SJCRH30 (cell line): Measurements from ENCODE around the gene CIDEA. TPM values are rescaled to one million over a fixed set of nuclear protein-coding genes. Genes with fewer than 3 reads are reported as not detected.

Experiments
- DNase-seq, 2 experiments: peaks; one replicate each; pipeline ENCODE4 v3.0.0-alpha.2; 2015 to 2020
- H3K27ac ChIP-seq: fragments of 250-450 bp; sonication (Bioruptor Pico); 2 replicates; pipeline ENCODE4 v1.5.1; 2020; ENCODE audit warnings: mild to moderate bottlenecking, moderate library complexity
- H3K27me3 ChIP-seq: fragments of 250-450 bp; sonication (Bioruptor Pico); 2 replicates; pipeline ENCODE4 v1.5.1; 2020; ENCODE audit warnings: mild to moderate bottlenecking, moderate library complexity
- H3K36me3 ChIP-seq: fragments of 250-450 bp; sonication (Bioruptor Pico); 2 replicates; pipeline ENCODE4 v1.5.1; 2020; ENCODE audit warnings: mild to moderate bottlenecking, moderate library complexity
- H3K4me1 ChIP-seq: fragments of 250-450 bp; sonication (Bioruptor Pico); 2 replicates; pipeline ENCODE4 v1.5.1; 2020; ENCODE audit warnings: mild to moderate bottlenecking, moderate library complexity
- H3K4me3 ChIP-seq: fragments of 250-450 bp; sonication (Bioruptor Pico); 2 replicates; pipeline ENCODE4 v1.5.1; 2020; ENCODE audit warnings: mild to moderate bottlenecking, moderate library complexity
- H3K9me3 ChIP-seq: fragments of 250-450 bp; sonication (Bioruptor Pico); replicated peaks from 2 replicates; pipeline ENCODE4 v1.5.1; 2020; ENCODE audit warnings: mild to moderate bottlenecking, moderate library complexity
- total RNA-seq: library from RNA; depleted of rRNA; stranded (reverse); fragments of >200 nt; shearing (Covaris generic); gene quantifications from 2 replicates; pipeline ENCODE4 v1.2.3, GENCODE V29; 2014

CIDEA gene
- total RNA-seq, 1 experiment from 2014 or later, result not detected

DNA sequence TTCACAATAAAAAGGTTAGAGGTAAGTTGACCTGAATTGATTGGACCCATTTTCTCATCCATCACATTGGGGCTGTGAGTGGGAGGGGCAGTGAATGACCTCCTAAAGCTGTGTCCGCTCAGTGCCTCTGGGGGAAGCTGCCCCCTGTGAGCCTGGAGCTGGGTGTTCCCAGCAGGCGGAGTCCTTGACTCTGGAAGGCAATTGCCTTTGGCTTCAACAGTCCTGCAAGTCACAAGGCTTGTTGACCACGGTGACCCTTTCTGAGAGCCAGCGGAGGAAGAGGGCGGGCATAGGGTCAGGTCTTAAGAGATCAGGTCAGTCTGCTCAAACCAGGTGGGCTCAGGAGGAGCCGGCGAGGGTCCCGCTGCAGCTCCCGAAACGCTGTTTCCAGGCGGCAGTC lies 1.1 kb upstream of the CIDEA start:
- H3K36me3 ChIP-seq, result no peaks in the 10 kb centered on the region
- H3K4me1 ChIP-seq, result no peaks in the 10 kb centered on the region
- no peaks in the 10 kb centered on the region for H3K9me3 ChIP-seq
- H3K4me3 ChIP-seq, result no peak overlapping the region
- DNase-seq, result no peak
- no peak overlapping the region for H3K27ac ChIP-seq
- no peaks in the 10 kb centered on the region for H3K27me3 ChIP-seq

DNA sequence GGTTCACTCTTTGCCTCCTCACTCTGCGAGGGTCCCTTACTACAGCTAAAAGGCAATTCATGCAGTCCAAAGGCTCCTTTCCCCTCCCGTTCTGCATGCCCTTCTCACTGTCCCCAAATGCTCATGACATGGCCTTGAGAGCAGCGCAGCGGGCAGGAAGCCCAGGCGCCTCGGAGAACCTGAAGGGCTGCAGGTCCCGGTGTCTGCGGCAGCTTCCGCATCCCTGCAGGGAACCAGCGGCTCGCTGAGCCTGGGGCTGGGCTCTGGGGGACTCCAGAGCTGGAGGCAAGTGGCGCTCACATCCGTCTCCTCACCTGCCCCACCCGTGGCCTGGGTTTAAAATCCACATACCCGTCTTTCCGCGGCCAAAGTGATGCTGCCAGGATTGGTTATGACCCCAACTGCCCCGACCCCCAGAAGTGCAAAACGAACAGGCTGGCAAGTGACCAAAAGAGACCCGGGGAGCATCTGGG lies 462 bp upstream of the CIDEA start:
- Histone ChIP-seq H3K4me1 (no peaks in the 10 kb centered on the region), H3K27me3 (no peaks in the 10 kb centered on the region), H3K27ac (no peak overlapping the region), H3K9me3 (no peaks in the 10 kb centered on the region), H3K36me3 (no peaks in the 10 kb centered on the region), H3K4me3 (no peak overlapping the region)
- DNase-seq, result no peak

DNA sequence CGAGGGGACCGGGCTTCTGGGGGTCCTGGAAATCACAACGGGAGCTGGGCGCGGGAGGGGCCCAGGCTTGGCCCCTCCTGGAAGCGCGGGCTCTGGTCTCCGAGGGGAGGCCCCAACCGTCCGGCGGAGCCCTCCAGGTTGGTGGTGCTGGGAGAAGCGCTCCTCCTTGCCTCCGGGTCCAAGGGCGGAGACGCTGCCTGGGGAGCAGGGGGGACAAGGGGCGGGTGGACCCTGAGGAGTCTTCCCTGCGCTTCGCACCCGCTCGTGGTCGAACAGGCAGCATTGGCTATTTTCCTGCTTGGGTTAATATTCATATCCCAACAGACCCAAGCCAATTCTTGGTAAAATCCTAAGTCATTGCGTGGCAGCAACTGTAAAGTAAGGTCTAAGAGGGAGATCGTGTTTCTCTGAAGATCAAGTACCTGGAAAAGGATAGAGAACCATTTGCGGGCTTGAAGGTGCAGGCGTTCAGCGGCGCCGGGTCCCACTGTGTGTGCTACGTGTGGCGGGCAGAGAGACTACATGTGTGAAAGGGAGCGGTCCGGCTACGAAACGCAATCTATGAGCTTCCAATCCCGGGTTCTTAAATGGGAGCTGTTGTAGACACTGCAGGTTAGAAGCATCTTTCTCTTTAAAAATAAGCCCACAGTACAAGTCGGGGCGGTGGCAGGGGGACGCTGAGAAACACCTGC lies 805 bp downstream of the CIDEA start:
- DNase-seq, result no peak
- H3K27ac ChIP-seq, result no peak overlapping the region
- no peaks in the 10 kb centered on the region for H3K9me3 ChIP-seq
- no peaks in the 10 kb centered on the region for H3K4me1 ChIP-seq
- H3K4me3 ChIP-seq, result no peak overlapping the region
- no peaks in the 10 kb centered on the region for H3K36me3 ChIP-seq
- no peaks in the 10 kb centered on the region for H3K27me3 ChIP-seq

- Histone ChIP-seq H3K27me3 (no peaks in the 10 kb centered on the region), H3K4me3 (no peak overlapping the region), H3K36me3 (no peaks in the 10 kb centered on the region), H3K9me3 (no peaks in the 10 kb centered on the region), H3K27ac (no peak overlapping the region), H3K4me1 (no peaks in the 10 kb centered on the region)
- no peak for DNase-seq
Observed at GRCh38 chr18:12255626-12256026, 1.5 kb downstream of the CIDEA start.

GRCh38 chr18:12256951-12257350 lies 2.8 kb downstream of the CIDEA start:
- DNase-seq, result peak in 1 of 2 experiments; percentile 22
- Histone ChIP-seq H3K27ac (no peak overlapping the region), H3K4me3 (no peak overlapping the region), H3K9me3 (no peaks in the 10 kb centered on the region), H3K27me3 (no peaks in the 10 kb centered on the region), H3K4me1 (no peaks in the 10 kb centered on the region), H3K36me3 (no peaks in the 10 kb centered on the region)

- peak in 1 of 2 experiments; percentile 12 for DNase-seq
- Histone ChIP-seq H3K27me3 (no peaks in the 10 kb centered on the region), H3K4me3 (no peak overlapping the region), H3K4me1 (no peaks in the 10 kb centered on the region), H3K27ac (no peak overlapping the region), H3K9me3 (no peaks in the 10 kb centered on the region), H3K36me3 (no peaks in the 10 kb centered on the region)
Observed at GRCh38 chr18:12257996-12258718, 4.0 kb downstream of the CIDEA start.

DNA sequence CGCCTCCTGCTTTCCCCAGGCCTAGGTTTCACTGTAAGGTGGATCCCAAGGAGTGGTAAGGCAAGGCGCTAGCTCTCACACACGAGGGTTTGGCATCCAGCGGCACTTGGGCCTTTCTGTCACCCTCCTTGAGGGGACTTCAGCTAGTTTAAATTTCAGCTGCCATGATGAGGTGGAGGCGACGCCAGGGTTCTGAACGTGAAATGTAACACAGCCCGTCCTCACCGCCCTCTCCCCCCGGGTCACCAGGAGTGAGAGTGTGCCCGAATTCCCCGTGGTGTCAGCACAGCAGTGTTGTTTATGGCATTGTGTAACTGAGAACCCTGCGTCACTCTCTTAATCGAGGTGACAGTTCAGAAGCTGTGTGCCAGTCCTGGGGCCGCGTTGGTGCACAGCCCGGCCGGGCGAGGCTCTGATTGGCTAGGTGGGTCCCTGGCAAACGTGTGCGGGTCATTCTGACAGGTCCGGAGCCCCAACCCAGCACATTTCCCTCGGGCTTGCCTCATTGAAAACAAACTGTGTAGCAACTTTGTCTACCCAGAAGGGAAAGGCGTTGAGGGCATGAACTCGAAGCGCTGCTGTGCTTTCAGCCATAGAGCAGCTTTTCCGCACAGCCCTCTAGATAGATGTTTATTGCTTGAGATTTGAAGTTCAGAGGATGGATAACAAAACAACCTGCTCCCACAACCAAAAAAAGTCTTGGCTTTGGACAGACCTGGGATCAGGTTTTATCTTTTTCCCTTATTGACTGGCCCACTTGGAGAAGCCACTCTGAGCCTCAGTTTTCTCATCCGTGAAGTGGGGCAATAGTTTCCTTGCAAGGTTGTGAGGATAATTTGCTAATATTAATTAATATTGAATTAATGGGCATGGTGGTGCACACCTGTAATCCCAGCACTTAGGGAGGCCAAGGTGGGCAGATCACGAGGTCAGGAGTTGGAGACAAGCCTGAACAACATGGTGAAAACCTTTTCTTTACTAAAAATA lies 4.9 kb downstream of the CIDEA start:
- no peak for DNase-seq
- Histone ChIP-seq H3K27me3 (no peaks in the 10 kb centered on the region), H3K36me3 (no peaks in the 10 kb centered on the region), H3K9me3 (no peaks in the 10 kb centered on the region), H3K4me3 (no peak overlapping the region), H3K27ac (no peak overlapping the region), H3K4me1 (no peaks in the 10 kb centered on the region)

DNA sequence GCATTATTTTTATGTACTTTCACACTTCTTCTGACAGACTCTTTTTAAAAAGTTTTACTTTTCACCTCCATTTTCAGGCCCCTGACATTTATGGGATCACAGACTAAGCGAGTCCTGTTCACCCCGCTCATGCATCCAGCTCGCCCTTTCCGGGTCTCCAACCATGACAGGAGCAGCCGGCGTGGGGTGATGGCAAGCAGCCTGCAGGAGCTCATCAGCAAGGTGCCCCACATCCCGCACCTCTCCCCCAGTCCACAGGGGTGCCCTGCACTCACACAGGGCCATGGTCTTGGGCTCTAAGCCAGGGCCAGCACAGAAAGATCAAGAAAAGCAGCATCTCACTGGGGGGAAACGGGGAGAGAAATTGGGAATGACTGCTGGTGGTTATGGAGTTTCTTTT lies 8.6 kb downstream of the CIDEA start:
- Histone ChIP-seq H3K4me3 (no peak overlapping the region), H3K36me3 (no peaks in the 10 kb centered on the region), H3K9me3 (no peaks in the 10 kb centered on the region), H3K27ac (no peak overlapping the region), H3K4me1 (no peaks in the 10 kb centered on the region), H3K27me3 (no peaks in the 10 kb centered on the region)
- DNase-seq, result no peak

DNA sequence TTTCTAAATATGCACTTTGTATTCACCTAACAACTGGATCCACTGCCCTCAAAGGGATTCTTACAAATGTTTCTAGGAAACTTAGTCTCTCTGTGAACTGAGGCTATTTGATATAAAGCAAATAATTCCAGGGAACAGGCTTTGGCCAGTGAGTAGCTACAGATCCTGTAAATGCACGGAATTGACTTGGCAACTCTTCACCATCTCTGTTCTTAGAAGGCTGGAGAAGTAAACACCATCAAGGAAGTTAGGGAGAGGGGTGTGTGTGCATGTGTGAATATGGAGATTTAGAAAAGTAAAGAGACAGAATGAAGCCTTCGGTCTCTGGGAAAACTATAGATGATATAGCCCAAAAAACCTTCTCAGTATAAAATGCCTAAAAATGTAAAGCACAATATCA lies 10.7 kb downstream of the CIDEA start:
- Histone ChIP-seq H3K27ac (no peak overlapping the region), H3K27me3 (no peaks in the 10 kb centered on the region), H3K36me3 (no peaks in the 10 kb centered on the region), H3K4me3 (no peak overlapping the region), H3K4me1 (no peaks in the 10 kb centered on the region), H3K9me3 (no peaks in the 10 kb centered on the region)
- no peak for DNase-seq

DNA sequence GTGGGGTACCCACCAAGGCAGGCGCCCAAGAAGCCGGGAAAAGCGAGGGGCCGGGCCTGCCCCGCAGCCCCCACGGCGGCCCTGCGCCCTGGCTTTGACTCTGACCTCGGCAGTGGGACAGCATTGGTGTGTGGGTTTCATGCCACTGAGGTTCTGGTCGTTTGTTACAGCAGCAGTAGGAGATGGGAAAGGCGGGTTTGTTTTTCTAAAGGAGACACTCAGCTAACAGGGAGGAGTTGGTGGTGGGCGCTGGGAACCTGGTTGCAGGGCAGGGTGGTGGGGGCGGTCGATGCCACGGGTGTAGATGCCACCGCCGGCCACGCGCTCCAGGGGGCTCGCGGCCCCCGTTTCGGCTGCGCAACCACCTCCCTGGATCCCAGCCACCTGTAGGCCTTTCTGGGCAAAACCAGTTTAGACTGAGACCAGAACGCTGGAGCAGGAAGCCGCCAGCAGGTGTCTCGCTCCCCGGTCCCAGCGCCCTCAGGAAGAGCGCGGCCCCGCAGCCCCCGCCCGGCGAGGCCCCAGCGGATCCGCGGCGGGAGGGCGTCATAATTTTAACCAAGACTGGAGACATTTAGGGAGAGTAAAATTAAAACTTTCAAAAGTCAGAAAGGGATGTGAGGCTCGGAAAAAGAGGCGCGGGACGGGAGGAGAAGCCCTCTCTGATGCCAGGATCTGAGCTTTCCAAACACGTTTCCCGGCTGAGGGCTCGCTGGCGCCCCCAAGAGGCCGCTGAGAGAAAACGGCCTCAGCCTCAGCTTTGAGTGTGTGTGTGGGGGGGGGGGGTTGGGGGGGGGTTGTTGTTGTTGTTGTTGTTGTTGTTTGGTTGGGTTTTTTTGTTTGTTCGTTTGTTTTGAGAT lies 17.4 kb downstream of the CIDEA start:
- peak; percentile 55 to 80 for DNase-seq
- H3K27me3 ChIP-seq, result no peaks in the 10 kb centered on the region

GRCh38 chr18:12274793-12275192 lies 20.6 kb downstream of the CIDEA start:
- Histone ChIP-seq H3K27ac (no peak overlapping the region), H3K4me1 (peaks cover 4% of the 10 kb centered on the region; the same call in 1 of the 2 replicates), H3K4me3 (no peak overlapping the region), H3K36me3 (no peaks in the 10 kb centered on the region), H3K27me3 (no peaks in the 10 kb centered on the region), H3K9me3 (no peaks in the 10 kb centered on the region)
- no peak for DNase-seq

More for the DNA sequence above, 17.4 kb downstream of the CIDEA start:
- Histone ChIP-seq H3K36me3 (no peaks in the 10 kb centered on the region), H3K4me3 (peak overlapping the region; percentile 59), H3K4me1 (no peaks in the 10 kb centered on the region), H3K27ac (no peak overlapping the region), H3K9me3 (no peaks in the 10 kb centered on the region)

GRCh38 chr18:12276736-12277554 lies 22.8 kb downstream of the CIDEA start:
- Histone ChIP-seq H3K36me3 (no peaks in the 10 kb centered on the region), H3K9me3 (no peaks in the 10 kb centered on the region), H3K4me1 (peaks cover 4% of the 10 kb centered on the region; the same call in 1 of the 2 replicates), H3K4me3 (no peak overlapping the region), H3K27ac (no peak overlapping the region), H3K27me3 (no peaks in the 10 kb centered on the region)
- DNase-seq, result no peak

DNA sequence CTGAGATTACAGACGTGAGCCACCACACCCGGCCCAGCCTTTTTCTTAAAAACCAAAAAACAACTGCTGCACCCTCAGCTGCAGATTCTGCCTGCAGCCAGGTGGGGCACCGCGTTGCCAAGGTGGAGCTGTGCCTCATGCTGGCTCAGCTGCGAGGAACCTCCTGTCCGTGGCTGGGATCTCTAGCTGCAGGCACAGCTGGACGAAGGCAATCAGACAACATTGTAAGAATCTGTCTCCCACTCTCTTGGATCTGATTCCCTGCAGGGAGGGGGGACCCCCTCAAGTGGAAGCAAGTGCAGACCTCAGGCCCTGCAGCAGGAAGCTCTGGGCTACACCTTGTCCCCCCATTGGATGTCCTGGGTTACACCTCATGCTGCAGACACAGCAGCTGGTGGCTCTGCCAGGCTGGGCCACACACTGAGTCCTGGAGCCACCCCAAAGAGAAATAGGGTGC lies 24.1 kb downstream of the CIDEA start:
- H3K27me3 ChIP-seq, result no peaks in the 10 kb centered on the region
- H3K4me3 ChIP-seq, result peak overlapping the region; percentile 47
- no peaks in the 10 kb centered on the region for H3K36me3 ChIP-seq
- H3K4me1 ChIP-seq, result peaks cover 6% of the 10 kb centered on the region; the same call in 1 of the 2 replicates
- peak overlapping the region; percentile 63; the same call in 1 of the 2 replicates for H3K27ac ChIP-seq
- peak in 1 of 2 experiments; percentile 39 for DNase-seq
- H3K9me3 ChIP-seq, result no peaks in the 10 kb centered on the region
